Measurements from ENCODE around the gene ASRGL1. TPM values are rescaled to one million over a fixed set of nuclear protein-coding genes. Genes with fewer than 3 reads are reported as not detected.

ASRGL1 gene
- total RNA-seq, 1 donor from 2014 or later, result 9.3 TPM

DNA sequence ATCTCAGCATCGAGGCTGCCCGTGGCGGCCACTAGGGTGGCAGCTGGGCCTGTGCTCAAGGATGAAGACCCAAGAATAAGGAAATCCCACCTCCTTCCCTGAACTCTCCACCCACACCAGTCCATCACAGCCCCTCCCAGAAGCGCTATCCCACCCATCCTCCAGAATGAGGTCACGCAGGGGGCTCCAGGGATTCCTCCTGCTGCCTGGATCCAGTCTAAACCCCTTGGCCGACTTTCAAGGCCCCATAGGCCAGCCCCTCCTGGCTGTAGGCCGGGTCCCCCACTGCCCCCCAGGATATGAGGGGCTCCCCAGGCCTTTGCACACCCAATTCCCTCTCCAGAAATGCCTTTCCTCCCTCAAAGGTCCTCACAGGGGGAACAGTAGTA, 62.6 kb downstream of the ASRGL1 start:
- Mint-ChIP-seq H3K4me3 (ENCODE audit: unreplicated experiment) (no peak overlapping the region), H3K4me1 (ENCODE audit: unreplicated experiment) (peaks cover 12% of the 10 kb centered on the region), H3K9me3 (ENCODE audit: unreplicated experiment) (no peaks in the 10 kb centered on the region), H3K27ac (ENCODE audit: unreplicated experiment) (no peak overlapping the region), H3K36me3 (ENCODE audit: low read depth, unreplicated experiment) (peaks cover 4% of the 10 kb centered on the region), H3K27me3 (ENCODE audit: unreplicated experiment) (peaks cover 10% of the 10 kb centered on the region)
- DNase-seq (ENCODE audit: low spot score), result no peak
- TF ChIP-seq, protein P1, sequence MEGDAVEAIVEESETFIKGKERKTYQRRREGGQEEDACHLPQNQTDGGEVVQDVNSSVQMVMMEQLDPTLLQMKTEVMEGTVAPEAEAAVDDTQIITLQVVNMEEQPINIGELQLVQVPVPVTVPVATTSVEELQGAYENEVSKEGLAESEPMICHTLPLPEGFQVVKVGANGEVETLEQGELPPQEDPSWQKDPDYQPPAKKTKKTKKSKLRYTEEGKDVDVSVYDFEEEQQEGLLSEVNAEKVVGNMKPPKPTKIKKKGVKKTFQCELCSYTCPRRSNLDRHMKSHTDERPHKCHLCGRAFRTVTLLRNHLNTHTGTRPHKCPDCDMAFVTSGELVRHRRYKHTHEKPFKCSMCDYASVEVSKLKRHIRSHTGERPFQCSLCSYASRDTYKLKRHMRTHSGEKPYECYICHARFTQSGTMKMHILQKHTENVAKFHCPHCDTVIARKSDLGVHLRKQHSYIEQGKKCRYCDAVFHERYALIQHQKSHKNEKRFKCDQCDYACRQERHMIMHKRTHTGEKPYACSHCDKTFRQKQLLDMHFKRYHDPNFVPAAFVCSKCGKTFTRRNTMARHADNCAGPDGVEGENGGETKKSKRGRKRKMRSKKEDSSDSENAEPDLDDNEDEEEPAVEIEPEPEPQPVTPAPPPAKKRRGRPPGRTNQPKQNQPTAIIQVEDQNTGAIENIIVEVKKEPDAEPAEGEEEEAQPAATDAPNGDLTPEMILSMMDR (IDR thresholded peaks at IDR 0.05; ENCODE audit: unreplicated experiment), result no peak

DNA sequence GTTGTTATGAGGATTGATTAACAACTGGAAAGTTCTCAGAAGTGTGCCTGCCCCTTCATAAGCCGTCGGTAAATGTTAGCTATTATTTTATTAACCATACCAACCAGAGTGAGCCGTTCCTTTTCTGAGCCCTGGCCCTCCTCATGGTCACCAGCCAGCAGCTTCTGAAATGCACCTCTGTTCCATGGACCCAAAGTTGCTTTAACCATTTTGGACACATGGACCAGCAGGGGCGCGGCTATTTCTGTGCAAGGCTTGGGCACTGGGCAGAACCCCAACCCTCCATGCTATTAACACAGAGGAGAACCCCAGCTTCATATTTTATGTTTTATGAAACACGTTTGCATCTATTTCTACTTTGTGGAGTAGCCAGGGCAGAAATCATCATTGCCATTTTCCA, 63.0 kb downstream of the ASRGL1 start:
- peaks cover 8% of the 10 kb centered on the region for H3K4me1 Mint-ChIP-seq (ENCODE audit: unreplicated experiment)
- peaks cover 4% of the 10 kb centered on the region for H3K36me3 Mint-ChIP-seq (ENCODE audit: low read depth, unreplicated experiment)
- no peak overlapping the region for H3K4me3 Mint-ChIP-seq (ENCODE audit: unreplicated experiment)
- H3K27ac Mint-ChIP-seq (ENCODE audit: unreplicated experiment), result no peak overlapping the region
- peaks cover 10% of the 10 kb centered on the region for H3K27me3 Mint-ChIP-seq (ENCODE audit: unreplicated experiment)
- no peaks in the 10 kb centered on the region for H3K9me3 Mint-ChIP-seq (ENCODE audit: unreplicated experiment)
- no peak for DNase-seq (ENCODE audit: low spot score)
- TF ChIP-seq, protein P1 (IDR thresholded peaks at IDR 0.05; ENCODE audit: unreplicated experiment), result no peak

DNA sequence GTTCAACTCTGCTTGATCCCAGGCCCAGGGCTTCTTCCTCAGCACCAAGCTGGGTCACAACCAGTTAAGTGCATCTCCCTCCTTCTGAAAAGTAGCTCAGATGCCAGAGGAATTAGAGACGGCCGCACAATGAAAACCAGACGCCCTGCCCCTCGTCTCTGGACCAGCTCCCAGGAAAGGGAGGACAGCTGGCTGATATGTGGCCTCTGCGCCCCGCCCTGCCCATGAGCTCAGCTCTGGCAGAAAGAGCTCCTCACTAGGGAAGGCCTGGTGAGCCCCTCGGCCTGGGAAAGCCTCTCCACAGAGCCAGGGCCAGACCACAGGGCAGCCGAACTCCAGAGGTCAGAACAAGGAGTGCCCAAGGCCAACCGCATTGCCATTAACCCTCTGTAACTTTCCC, 63.5 kb downstream of the ASRGL1 start:
- Mint-ChIP-seq H3K4me3 (ENCODE audit: unreplicated experiment) (no peak overlapping the region), H3K27me3 (ENCODE audit: unreplicated experiment) (peaks cover 10% of the 10 kb centered on the region), H3K27ac (ENCODE audit: unreplicated experiment) (no peak overlapping the region), H3K4me1 (ENCODE audit: unreplicated experiment) (peaks cover 6% of the 10 kb centered on the region), H3K9me3 (ENCODE audit: unreplicated experiment) (no peaks in the 10 kb centered on the region), H3K36me3 (ENCODE audit: low read depth, unreplicated experiment) (peaks cover 4% of the 10 kb centered on the region)
- no peak for DNase-seq (ENCODE audit: low spot score)
- TF ChIP-seq, protein P1 (IDR thresholded peaks at IDR 0.05; ENCODE audit: unreplicated experiment), result no peak

DNA sequence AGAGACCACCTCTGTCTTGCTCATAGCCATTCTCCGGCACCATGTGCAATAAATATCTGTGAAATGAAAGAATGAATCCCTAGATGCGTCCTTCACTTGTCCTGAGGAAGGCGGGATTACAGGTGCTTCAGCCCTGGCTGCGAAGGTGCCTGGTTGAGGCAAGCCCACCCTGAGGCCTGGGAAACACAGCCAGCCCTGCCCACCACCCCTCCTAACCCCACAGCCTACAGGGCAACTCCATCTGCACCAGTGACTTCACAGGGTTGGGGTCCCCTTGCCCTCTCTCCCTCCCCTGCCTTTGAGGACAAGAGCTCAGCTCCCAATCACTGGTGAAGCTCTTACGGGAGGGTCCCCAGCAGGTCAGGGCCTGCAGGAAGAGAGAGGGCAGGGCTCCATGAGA, 64.1 kb downstream of the ASRGL1 start:
- H3K9me3 Mint-ChIP-seq (ENCODE audit: unreplicated experiment), result no peaks in the 10 kb centered on the region
- TF ChIP-seq, protein P1 (IDR thresholded peaks at IDR 0.05; ENCODE audit: unreplicated experiment), result no peak
- peaks cover 6% of the 10 kb centered on the region for H3K4me1 Mint-ChIP-seq (ENCODE audit: unreplicated experiment)
- no peak overlapping the region for H3K4me3 Mint-ChIP-seq (ENCODE audit: unreplicated experiment)
- H3K27ac Mint-ChIP-seq (ENCODE audit: unreplicated experiment), result no peak overlapping the region
- peaks cover 10% of the 10 kb centered on the region for H3K27me3 Mint-ChIP-seq (ENCODE audit: unreplicated experiment)
- H3K36me3 Mint-ChIP-seq (ENCODE audit: low read depth, unreplicated experiment), result peaks cover 4% of the 10 kb centered on the region
- no peak for DNase-seq (ENCODE audit: low spot score)

DNA sequence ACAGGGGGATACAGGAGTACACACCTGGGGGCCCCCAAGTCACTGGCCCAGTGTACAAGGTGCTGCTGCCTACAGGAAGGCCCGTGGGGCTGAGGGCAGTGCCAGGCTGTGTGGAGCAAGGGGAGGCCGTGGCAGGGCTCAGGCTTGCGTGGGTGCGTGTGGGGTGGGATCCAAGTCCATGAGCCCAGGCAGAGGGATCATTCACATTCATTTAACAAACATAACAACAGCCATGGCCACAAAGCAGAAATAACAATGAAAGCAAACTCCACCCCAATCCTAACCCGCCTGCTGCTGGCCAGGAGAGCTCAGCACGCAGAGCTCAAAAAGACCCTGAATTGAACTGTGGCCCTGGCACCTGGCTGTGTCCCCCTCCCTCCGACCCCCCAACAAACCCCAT, 64.6 kb downstream of the ASRGL1 start:
- Mint-ChIP-seq H3K4me1 (ENCODE audit: unreplicated experiment) (peaks cover 6% of the 10 kb centered on the region), H3K27ac (ENCODE audit: unreplicated experiment) (no peak overlapping the region), H3K4me3 (ENCODE audit: unreplicated experiment) (no peak overlapping the region), H3K9me3 (ENCODE audit: unreplicated experiment) (no peaks in the 10 kb centered on the region), H3K36me3 (ENCODE audit: low read depth, unreplicated experiment) (peaks cover 4% of the 10 kb centered on the region), H3K27me3 (ENCODE audit: unreplicated experiment) (peaks cover 10% of the 10 kb centered on the region)
- TF ChIP-seq, protein P1 (IDR thresholded peaks at IDR 0.05; ENCODE audit: unreplicated experiment), result no peak
- DNase-seq (ENCODE audit: low spot score), result no peak

All from endothelial cell (in vitro differentiated cells).